ENCODE measurements around the gene ZNF236.

Gene ZNF236

DNA sequence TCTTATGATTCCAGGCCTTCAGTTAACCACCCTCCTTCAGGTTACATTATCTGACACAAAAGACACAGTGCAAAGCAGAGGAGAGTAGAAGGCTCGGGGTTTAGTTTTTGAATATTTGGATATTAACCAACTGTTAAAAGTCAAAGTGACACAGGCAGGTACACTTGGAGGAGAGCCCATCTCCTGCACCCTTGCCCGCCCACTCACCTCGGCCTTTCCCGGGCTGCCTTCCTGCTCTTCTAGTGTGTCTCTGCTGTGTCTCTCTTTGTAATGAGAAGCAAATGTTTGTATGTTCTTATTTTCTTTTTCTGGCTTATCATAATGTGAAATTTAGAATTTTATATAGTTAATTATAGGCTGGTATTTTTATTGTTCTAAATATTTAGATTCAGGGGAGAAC, 35.1 kb downstream of the ZNF236 start:
- Mint-ChIP-seq H3K27ac (no peak overlapping the region), H3K4me3 (no peak overlapping the region), H3K36me3 (ENCODE audit: low read depth) (peaks cover 41% of the 10 kb centered on the region), H3K27me3 (ENCODE audit: low read depth) (no peaks in the 10 kb centered on the region), H3K9me3 (no peaks in the 10 kb centered on the region), H3K4me1 (no peaks in the 10 kb centered on the region)
- TF ChIP-seq, protein P1, sequence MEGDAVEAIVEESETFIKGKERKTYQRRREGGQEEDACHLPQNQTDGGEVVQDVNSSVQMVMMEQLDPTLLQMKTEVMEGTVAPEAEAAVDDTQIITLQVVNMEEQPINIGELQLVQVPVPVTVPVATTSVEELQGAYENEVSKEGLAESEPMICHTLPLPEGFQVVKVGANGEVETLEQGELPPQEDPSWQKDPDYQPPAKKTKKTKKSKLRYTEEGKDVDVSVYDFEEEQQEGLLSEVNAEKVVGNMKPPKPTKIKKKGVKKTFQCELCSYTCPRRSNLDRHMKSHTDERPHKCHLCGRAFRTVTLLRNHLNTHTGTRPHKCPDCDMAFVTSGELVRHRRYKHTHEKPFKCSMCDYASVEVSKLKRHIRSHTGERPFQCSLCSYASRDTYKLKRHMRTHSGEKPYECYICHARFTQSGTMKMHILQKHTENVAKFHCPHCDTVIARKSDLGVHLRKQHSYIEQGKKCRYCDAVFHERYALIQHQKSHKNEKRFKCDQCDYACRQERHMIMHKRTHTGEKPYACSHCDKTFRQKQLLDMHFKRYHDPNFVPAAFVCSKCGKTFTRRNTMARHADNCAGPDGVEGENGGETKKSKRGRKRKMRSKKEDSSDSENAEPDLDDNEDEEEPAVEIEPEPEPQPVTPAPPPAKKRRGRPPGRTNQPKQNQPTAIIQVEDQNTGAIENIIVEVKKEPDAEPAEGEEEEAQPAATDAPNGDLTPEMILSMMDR (IDR thresholded peaks at IDR 0.05; ENCODE audit: unreplicated experiment in 3 of 3) = no peak

DNA sequence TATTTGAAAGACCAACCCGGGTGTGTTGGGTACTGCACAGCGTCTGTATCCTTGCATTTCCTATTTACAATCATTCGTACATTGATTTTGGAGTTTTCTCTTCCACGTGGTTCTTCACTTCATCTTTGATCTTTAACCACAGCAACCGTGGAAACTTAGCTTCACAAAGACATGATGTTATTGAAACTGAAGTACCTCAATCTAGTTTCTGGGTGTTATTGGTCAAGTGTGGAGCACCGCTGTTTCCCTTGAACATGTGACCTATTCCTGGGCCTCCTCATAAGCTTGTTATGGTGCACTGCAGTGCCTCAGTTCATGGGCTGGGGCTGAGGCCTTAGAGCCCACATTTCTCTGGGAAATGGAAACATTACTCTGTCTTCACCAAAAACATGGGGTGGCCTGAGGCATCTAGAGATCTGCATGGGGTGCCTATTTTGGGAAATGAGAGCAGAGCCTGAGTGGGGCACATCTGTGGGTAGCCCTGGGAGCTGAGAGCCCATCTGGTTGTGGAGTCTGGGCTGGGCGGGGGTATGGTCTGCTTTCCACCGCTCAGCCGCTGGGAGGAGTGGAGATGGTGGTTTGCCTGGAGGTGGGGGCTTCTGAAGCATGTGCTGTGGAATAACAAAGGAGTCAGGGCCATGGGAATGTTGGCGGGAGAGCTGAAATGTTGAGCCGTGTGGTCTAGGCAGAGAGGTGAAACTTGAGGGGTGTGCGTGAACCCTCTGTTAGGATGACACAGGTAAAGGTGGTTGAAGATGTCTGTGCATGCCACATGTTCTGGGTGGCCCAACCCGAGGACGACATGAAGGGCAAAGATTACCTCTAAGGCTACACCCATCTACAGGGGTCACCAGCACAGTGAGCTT, 37.4 kb downstream of the ZNF236 start:
- Mint-ChIP-seq H3K4me1 (no peaks in the 10 kb centered on the region), H3K27me3 (ENCODE audit: low read depth) (no peaks in the 10 kb centered on the region), H3K27ac (no peak overlapping the region), H3K9me3 (no peaks in the 10 kb centered on the region), H3K4me3 (peak overlapping the region in 1 of 3 experiments; percentile 5), H3K36me3 (ENCODE audit: low read depth) (peaks cover 49% of the 10 kb centered on the region)
- TF ChIP-seq, protein P1 (IDR thresholded peaks at IDR 0.05; ENCODE audit: unreplicated experiment in 3 of 3) = no peak

DNA sequence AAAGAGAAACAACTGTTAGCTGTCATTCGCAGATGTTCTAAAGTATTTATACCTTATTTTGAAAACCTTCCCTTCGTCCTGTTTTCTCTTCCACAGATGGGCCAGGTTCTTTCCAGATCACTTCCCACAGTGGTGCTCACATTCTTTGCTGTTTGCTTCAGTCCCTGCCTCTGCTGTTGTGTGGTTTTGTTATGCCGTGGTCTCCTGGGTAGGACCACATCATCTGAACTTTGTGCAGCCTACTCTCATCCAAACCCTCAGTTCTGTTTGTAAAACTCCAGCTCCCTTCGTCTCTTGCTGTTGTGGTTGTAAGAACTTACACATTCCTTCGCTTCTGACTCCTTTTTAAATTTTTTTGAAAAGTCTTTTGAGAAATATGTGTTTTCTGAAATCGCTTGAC, 38.1 kb downstream of the ZNF236 start:
- Mint-ChIP-seq H3K27ac (no peak overlapping the region), H3K4me3 (no peak overlapping the region), H3K4me1 (no peaks in the 10 kb centered on the region), H3K36me3 (ENCODE audit: low read depth) (peaks cover 50% of the 10 kb centered on the region), H3K9me3 (no peaks in the 10 kb centered on the region), H3K27me3 (ENCODE audit: low read depth) (no peaks in the 10 kb centered on the region)
- TF ChIP-seq, protein P1 (IDR thresholded peaks at IDR 0.05; ENCODE audit: unreplicated experiment in 3 of 3) = no peak

DNA sequence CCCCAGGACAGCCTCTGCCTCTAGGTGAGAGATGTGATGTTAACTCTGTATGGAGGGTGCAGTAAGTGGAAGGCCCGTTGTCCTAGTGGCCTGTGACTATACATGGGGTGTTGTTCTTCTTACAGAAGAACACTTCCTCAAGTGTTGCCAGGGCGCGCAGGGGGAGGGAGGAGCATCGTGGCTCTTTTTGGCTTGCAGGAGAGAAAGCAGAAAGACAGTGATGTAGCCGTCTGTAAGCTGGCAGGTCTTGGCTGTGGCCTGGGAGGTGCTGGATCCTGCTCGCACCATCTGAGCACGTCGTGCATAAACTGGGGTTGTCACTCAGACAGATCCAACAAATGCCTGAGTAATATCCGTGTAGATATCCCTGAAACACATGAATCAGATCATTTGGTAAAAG, 44.3 kb downstream of the ZNF236 start:
- TF ChIP-seq, protein P1 (IDR thresholded peaks at IDR 0.05; ENCODE audit: unreplicated experiment in 3 of 3) = no peak
- no peaks in the 10 kb centered on the region for H3K9me3 Mint-ChIP-seq
- H3K36me3 Mint-ChIP-seq (ENCODE audit: low read depth) = peaks cover 51% of the 10 kb centered on the region
- no peaks in the 10 kb centered on the region for H3K27me3 Mint-ChIP-seq (ENCODE audit: low read depth)
- no peak overlapping the region for H3K27ac Mint-ChIP-seq
- no peak overlapping the region for H3K4me3 Mint-ChIP-seq
- H3K4me1 Mint-ChIP-seq = no peaks in the 10 kb centered on the region

DNA sequence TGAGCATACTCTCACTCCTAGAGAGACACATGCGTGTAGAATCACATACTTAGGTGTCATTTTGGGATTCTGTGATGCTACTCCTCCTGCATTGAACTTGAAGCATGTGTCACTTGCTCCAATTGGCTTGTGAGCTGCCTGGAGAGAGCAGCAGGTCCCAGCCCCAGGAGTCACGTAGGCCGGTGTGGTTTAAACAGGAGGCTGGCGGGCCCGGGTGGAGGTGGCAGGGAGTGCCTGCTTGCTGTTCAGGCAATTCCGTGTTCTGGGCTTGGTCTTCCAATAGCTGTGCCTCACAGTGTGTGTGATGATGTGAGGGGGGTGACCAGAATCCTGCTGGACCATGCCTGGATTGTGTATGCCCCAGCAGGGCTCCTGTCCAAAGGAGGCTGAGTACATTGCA, 51.0 kb downstream of the ZNF236 start:
- H3K27me3 Mint-ChIP-seq (ENCODE audit: low read depth) = no peaks in the 10 kb centered on the region
- peaks cover 34% of the 10 kb centered on the region for H3K36me3 Mint-ChIP-seq (ENCODE audit: low read depth)
- TF ChIP-seq, protein P1 (IDR thresholded peaks at IDR 0.05; ENCODE audit: unreplicated experiment in 3 of 3) = no peak
- H3K4me1 Mint-ChIP-seq = no peaks in the 10 kb centered on the region
- H3K4me3 Mint-ChIP-seq = no peak overlapping the region
- H3K27ac Mint-ChIP-seq = no peak overlapping the region
- H3K9me3 Mint-ChIP-seq = no peaks in the 10 kb centered on the region

DNA sequence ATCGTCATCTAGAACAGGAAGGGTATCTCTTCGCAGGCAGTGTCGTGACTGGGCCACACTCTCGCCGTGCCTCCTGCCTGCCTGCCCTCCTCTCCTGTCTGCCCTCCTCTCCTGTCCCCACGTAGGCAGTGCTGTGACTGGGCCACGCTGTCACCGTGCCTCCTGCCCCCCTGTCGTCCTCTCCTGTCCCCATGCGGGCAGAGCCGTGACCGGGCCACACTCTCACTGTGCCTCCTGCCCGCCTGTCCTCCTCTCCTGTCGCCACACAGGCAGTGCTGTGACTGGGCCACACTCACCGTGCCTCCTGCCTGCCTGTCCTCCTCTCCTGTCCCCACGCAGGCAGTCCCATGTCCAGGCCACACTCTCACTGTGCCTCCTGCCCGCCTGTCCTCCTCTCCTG, 51.4 kb downstream of the ZNF236 start:
- H3K4me1 Mint-ChIP-seq = no peaks in the 10 kb centered on the region
- no peak overlapping the region for H3K4me3 Mint-ChIP-seq
- no peaks in the 10 kb centered on the region for H3K27me3 Mint-ChIP-seq (ENCODE audit: low read depth)
- no peaks in the 10 kb centered on the region for H3K9me3 Mint-ChIP-seq
- H3K36me3 Mint-ChIP-seq (ENCODE audit: low read depth) = peaks cover 34% of the 10 kb centered on the region
- TF ChIP-seq, protein P1 (IDR thresholded peaks at IDR 0.05; ENCODE audit: unreplicated experiment in 3 of 3) = no peak
- H3K27ac Mint-ChIP-seq = no peak overlapping the region

Measured in nephron (organoid).